Muscle layer of duodenum (tissue), 2 donors: ENCODE data around the gene F2R.
A peak's percentile ranks its signal among the peaks of the same experiment; 100 is the strongest.

ENCODE experiments used
- H3K27ac ChIP-seq: one replicate; pipeline ENCODE4 v1.7.0; 2013; ENCODE audit warnings: mild to moderate bottlenecking, low read length
- H3K27me3 ChIP-seq: one replicate; pipeline ENCODE4 v1.7.0; 2013; ENCODE audit warnings: low read depth, mild to moderate bottlenecking, control low read depth, low read length
- H3K36me3 ChIP-seq, 2 donors: one replicate each; pipeline ENCODE4 v1.7.0; 2013; ENCODE audit warnings: low read length in 2 of 2, control low read depth in 1 of 2, mild to moderate bottlenecking in 1 of 2; ENCODE audit not compliant: insufficient read depth in 2 of 2, control insufficient read depth in 1 of 2
- H3K4me1 ChIP-seq, 2 donors: one replicate each; pipeline ENCODE4 v1.7.0; 2013; ENCODE audit warnings: low read length in 2 of 2, mild to moderate bottlenecking in 2 of 2, control low read depth in 1 of 2, moderate library complexity in 1 of 2; ENCODE audit not compliant: insufficient read depth in 2 of 2, control insufficient read depth in 1 of 2
- H3K4me3 ChIP-seq, 2 donors: one replicate each; pipeline ENCODE4 v1.7.0; 2013; ENCODE audit warnings: low read length in 2 of 2, low read depth in 1 of 2, mild to moderate bottlenecking in 1 of 2
- H3K9me3 ChIP-seq, 2 donors: one replicate each; pipeline ENCODE4 v1.7.0; 2013; ENCODE audit warnings: low read length in 2 of 2, control low read depth in 1 of 2, mild to moderate bottlenecking in 1 of 2; ENCODE audit not compliant: control insufficient read depth in 1 of 2
- donor health status: healthy.

F2R gene

DNA sequence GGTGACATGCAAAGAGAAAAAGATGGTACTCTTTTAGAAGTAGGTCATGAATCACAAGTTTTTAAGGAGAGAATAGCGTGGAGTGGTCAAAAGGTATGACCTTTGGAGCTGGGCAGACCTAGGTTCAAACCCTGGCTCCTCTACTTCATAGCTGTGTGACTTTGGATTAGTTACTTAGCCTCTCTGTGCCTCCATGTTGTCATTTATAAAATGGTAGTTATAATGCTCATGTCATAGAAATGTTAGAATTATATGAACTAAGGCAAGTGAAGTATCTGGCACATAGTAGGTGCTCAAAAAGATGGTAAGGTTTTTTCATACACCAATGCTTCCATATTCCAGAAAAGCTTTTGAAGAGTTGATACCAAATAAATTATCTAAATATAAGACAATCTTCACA, 7.3 kb downstream of the F2R start:
- H3K27ac ChIP-seq = no peak overlapping the region
- H3K27me3 ChIP-seq = no peaks in the 10 kb centered on the region
- H3K4me1 ChIP-seq = no peaks in the 10 kb centered on the region
- H3K4me3 ChIP-seq = no peak overlapping the region
- no peaks in the 10 kb centered on the region for H3K36me3 ChIP-seq
- no peaks in the 10 kb centered on the region for H3K9me3 ChIP-seq

DNA sequence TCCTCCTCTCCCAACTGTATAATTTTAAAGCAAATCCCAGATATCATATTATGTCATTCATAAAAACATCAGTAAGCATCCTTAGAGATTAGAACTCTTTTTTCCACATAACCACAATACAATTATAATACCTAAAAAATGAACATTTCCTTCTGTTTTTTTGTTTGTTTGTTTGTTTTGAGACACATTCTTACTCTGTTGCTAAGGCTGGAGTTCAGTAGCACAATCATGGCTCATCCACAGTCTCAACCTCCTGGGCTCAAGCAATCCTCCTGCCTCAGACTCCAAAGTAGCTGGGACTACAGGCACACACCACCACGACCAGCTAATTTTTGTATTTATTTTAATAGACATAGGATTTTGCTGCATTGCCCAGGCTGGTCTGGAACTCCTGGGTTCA, 8.0 kb downstream of the F2R start:
- Histone ChIP-seq H3K36me3 (no peaks in the 10 kb centered on the region), H3K9me3 (no peaks in the 10 kb centered on the region), H3K4me3 (no peak overlapping the region), H3K27ac (no peak overlapping the region), H3K27me3 (no peaks in the 10 kb centered on the region), H3K4me1 (no peaks in the 10 kb centered on the region)

DNA sequence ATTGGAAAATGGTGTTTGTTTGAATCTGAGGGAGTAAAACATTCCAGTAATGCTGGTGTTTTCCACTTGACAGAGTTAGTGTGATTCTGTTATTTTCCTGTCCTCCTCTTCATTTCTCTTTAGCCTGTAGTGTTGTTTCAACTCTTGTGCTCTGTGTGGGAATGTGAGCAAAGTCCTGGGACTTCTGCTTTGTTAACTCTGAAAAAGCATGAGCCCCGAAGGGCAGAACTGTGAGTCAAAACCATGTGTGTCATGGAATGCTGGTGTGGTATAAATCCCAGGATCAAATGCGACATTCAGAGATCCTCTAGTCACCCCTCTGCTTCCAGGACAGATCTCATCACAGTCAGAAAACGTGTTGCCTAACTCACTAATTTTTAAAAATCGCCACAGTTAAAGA, 8.9 kb downstream of the F2R start:
- Histone ChIP-seq H3K36me3 (peaks cover 0 to under 1% of the 10 kb centered on the region in 2 donors), H3K9me3 (peaks cover 4 to 6% of the 10 kb centered on the region in 2 donors), H3K4me1 (no peaks in the 10 kb centered on the region), H3K4me3 (no peak overlapping the region), H3K27ac (no peak overlapping the region), H3K27me3 (no peaks in the 10 kb centered on the region)

DNA sequence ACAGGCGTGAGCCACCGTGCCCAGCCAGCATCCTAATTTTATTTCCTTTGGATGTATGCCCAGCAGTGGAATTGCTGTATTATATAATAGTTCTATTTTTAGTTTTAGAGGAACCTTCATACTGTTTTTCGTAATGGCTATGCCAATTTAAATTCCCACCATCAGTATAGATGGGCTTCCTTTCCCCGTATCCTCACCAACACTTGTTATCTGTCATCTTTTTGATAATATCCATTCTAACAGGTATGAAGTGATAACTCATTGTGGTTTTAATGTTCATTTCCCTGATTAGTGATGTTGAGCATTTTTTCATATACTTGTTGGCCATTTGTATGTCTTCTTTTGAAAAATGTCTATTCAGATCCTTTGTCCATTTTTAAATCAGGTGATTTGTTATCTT, 13.0 kb downstream of the F2R start:
- H3K27ac ChIP-seq = no peak overlapping the region
- peaks cover 10 to 14% of the 10 kb centered on the region in 2 donors for H3K9me3 ChIP-seq
- H3K36me3 ChIP-seq = peaks cover 5% of the 10 kb centered on the region in 2 donors
- no peaks in the 10 kb centered on the region for H3K4me1 ChIP-seq
- no peak overlapping the region for H3K4me3 ChIP-seq
- H3K27me3 ChIP-seq = no peaks in the 10 kb centered on the region

DNA sequence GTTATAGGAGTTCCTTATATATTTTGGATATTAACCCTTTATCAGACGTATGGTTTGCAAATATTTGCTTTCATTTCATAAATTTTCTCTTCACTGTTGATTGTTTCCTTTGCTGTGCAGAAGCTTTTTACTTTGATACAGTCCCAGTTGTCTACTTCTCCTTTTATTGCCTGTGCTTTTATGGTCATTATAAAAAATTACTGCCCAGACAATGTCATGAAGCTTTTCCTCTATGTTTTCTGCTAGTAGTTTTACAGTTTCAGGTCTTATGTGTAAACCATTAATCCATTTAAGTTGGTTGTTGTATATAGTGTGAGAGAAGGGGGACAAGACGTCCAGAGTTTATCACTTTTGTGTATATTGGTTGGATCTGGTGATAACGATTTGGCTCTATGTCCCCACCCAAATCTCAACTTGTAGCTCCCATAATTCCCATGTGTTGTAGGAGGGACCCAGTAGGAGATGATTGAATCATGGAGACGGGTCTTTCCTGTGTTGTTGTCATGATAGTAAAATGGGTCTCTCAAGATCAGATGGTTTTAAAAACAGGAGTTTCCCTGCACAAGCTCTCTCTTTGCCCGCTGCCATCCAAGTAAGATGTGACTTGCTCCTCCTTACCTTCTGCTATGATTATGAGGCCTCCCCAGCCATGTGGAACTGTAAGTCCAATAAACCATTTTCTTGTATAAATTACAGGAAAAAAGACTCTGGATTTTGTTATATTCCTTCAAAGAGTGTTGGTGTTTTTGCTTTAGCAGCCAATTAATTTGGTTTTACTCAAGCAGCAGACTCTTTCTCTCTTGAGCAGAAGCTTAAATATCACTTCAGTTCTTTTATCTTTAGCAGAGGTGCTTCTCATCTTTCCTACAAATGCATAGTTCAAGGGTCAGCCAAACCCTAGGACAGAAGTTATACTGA, 13.7 kb downstream of the F2R start:
- H3K4me3 ChIP-seq = peak overlapping the region in 1 of 2 donors; percentile 5
- H3K27me3 ChIP-seq = no peaks in the 10 kb centered on the region
- no peak overlapping the region for H3K27ac ChIP-seq
- peaks cover 10 to 14% of the 10 kb centered on the region in 2 donors for H3K9me3 ChIP-seq
- peaks cover 5% of the 10 kb centered on the region in 2 donors for H3K36me3 ChIP-seq
- H3K4me1 ChIP-seq = no peaks in the 10 kb centered on the region

DNA sequence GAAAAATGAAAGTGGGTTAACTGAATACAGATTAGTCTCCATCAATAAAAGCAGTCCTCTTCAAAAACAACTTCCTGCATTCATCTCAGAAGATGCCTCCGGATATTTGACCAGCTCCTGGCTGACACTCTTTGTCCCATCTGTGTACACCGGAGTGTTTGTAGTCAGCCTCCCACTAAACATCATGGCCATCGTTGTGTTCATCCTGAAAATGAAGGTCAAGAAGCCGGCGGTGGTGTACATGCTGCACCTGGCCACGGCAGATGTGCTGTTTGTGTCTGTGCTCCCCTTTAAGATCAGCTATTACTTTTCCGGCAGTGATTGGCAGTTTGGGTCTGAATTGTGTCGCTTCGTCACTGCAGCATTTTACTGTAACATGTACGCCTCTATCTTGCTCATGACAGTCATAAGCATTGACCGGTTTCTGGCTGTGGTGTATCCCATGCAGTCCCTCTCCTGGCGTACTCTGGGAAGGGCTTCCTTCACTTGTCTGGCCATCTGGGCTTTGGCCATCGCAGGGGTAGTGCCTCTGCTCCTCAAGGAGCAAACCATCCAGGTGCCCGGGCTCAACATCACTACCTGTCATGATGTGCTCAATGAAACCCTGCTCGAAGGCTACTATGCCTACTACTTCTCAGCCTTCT, 16.6 kb downstream of the F2R start:
- Histone ChIP-seq H3K27ac (no peak overlapping the region), H3K4me1 (no peaks in the 10 kb centered on the region), H3K4me3 (no peak overlapping the region), H3K9me3 (peaks cover 10 to 14% of the 10 kb centered on the region in 2 donors), H3K27me3 (no peaks in the 10 kb centered on the region), H3K36me3 (peaks cover 5% of the 10 kb centered on the region in 2 donors)

DNA sequence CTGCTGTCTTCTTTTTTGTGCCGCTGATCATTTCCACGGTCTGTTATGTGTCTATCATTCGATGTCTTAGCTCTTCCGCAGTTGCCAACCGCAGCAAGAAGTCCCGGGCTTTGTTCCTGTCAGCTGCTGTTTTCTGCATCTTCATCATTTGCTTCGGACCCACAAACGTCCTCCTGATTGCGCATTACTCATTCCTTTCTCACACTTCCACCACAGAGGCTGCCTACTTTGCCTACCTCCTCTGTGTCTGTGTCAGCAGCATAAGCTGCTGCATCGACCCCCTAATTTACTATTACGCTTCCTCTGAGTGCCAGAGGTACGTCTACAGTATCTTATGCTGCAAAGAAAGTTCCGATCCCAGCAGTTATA, 17.1 kb downstream of the F2R start:
- Histone ChIP-seq H3K4me3 (no peak overlapping the region), H3K4me1 (no peaks in the 10 kb centered on the region), H3K36me3 (peaks cover 5% of the 10 kb centered on the region in 2 donors), H3K27ac (no peak overlapping the region), H3K27me3 (no peaks in the 10 kb centered on the region), H3K9me3 (peaks cover 10 to 14% of the 10 kb centered on the region in 2 donors)

DNA sequence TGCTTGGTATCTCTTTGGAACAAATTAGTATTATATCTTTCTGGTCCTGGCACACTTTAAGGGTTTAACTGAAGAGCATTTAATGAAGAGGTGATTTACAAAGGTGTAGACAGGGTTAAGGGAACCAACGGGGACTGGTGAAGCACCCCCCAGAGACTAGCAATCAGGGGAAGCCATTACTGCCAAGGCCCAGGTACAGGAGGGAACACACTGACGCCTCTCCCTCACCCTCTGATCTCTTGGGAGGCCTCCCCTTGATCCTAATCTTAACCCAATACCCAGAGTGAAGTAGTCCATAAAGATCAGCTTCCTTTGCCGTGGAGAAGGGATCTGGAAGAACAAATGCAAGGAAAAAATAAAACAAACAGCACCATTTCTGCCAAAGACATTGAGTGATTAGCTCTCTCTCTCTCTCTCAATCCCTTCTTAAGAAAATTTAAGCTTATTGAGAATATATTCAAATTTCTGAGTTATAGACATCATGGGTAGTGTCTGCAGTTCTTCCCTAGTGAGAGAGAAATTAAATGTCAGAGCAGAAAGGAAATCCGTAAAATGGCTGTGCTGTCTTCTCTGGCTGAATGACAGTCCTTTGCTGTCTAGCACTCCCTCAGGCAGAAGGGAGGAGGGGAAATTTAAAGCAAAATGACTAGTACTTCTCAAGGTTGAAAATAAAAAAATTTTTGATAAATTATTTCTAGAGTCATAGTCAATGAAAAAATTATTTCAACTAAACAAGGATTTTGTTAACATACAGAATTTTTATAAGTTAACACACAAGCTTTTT, 20.0 kb downstream of the F2R start:
- H3K27ac ChIP-seq = no peak overlapping the region

DNA sequence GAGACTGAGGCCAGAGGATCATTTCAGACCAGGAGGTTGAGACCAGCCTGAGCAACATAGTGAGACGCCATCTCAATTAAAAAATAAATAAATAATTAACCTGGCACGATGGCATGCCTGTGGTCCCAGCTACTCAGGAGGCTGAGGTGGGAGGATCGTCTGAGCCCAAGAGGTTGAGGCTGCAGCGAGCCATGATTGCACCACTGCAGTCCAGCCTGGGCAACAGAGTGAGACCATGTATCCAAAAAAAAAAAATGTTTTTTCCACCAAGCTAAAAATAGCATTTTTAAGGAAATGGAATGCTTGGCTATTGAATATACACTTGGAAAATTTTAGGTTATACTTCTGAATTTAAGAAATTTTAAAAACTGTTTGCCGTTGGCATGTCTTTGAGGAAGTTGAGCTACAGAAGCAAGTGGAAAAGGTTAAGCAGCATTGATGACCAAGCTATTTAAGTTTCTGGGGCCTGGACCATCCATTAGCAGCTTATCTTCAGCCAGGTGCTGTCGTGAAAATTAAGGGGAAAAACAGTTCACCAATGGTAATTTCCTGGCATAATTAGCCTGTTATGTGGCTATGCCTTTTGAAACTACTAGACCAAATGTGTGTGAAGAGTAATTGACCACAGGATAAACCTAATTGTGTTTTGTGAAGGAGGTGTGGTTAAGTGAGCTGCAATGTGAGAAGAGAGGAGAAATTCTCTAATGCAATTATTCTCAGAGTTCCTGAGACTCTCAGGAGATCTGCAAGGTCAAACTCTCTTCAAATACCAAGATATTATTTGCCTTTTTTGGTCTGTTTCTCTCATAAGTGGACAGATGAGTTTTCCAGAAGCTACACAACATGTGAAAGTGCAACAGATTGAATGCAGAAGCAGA, 21.0 kb downstream of the F2R start:
- H3K27ac ChIP-seq = no peak overlapping the region
- H3K27me3 ChIP-seq = no peaks in the 10 kb centered on the region

More for the DNA sequence above, 20.0 kb downstream of the F2R start:
- Histone ChIP-seq H3K9me3 (no peaks in the 10 kb centered on the region), H3K4me3 (no peak overlapping the region), H3K36me3 (peaks cover 0 to 5% of the 10 kb centered on the region in 2 donors), H3K27me3 (no peaks in the 10 kb centered on the region), H3K4me1 (no peaks in the 10 kb centered on the region)

DNA sequence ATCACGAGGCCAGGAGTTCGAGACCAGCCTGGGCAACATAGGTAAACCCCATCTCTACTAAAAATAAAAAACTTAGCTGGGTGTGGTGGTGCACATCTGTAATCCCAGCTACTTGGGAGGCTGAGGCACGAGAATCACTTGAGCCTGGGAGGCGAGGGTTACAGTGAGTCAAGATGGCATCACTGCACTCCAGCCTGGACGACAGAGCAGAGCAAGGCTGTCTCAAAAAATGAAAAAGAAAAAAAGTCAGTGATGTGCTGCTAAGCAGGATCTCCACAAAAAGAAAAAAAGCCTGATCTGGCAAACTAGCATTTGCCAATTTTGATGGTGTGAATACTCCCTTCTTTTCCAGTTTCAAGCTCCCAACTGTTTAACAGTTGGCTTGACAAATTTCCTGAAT, 21.9 kb downstream of the F2R start:
- H3K36me3 ChIP-seq = peaks cover 0 to 5% of the 10 kb centered on the region in 2 donors
- H3K4me1 ChIP-seq = no peaks in the 10 kb centered on the region
- no peaks in the 10 kb centered on the region for H3K27me3 ChIP-seq
- peak overlapping the region; percentile 16 for H3K27ac ChIP-seq
- H3K4me3 ChIP-seq = no peak overlapping the region
- H3K9me3 ChIP-seq = no peaks in the 10 kb centered on the region

More for the DNA sequence above, 21.0 kb downstream of the F2R start:
- Histone ChIP-seq H3K9me3 (no peaks in the 10 kb centered on the region), H3K4me1 (no peaks in the 10 kb centered on the region), H3K4me3 (no peak overlapping the region), H3K36me3 (peaks cover 0 to 5% of the 10 kb centered on the region in 2 donors)
